Ovary (tissue), 9 donors: Measurements from ENCODE around the gene DIP2C. TPM values are rescaled to one million over a fixed set of nuclear protein-coding genes. Genes with fewer than 3 reads are reported as not detected.
A peak's percentile ranks its signal among the peaks of the same experiment; 100 is the strongest.
"Not testable (repeated sequence)": the region's sequence is repeated elsewhere in the genome, so short reads cannot be mapped to it uniquely, and the experiment has no call there.

Experiments
- DNase-seq, 5 donors: peaks; one replicate each; pipeline ENCODE4 v3.0.0-alpha.2; 2019 to 2020
- H3K27ac ChIP-seq, 2 donors: fragments of 200-600 bp; one replicate each; pipeline versions ENCODE4 v1.5.1 to v1.8.0; 2019 to 2022
- H3K27me3 ChIP-seq: fragments of 200-600 bp; one replicate; pipeline ENCODE4 v1.8.0; 2022
- H3K36me3 ChIP-seq: fragments of 200-600 bp; sonication (generic); one replicate; pipeline ENCODE4 v1.5.1; 2019
- H3K4me1 ChIP-seq: one replicate; pipeline ENCODE4 v1.8.1; 2013; ENCODE audit warnings: mild to moderate bottlenecking, moderate library complexity; ENCODE audit not compliant: insufficient read depth
- H3K4me3 ChIP-seq: fragments of 200-600 bp; sonication (generic); one replicate; pipeline ENCODE4 v1.5.1; 2017
- H3K9me3 ChIP-seq, 2 donors: fragments of 200-600 bp in 1 of 2; sonication (generic) in 1 of 2; one replicate each; pipeline versions ENCODE4 v1.5.1 to v1.8.1; 2013 to 2019; ENCODE audit warnings: mild to moderate bottlenecking in 1 of 2, moderate library complexity in 1 of 2
- CTCF ChIP-seq, 3 donors: fragments of 450-650 bp in 2 of 3; fragments of 200-600 bp in 1 of 3; IDR thresholded peaks; one replicate each; pipeline versions ENCODE4 v1.5.1 to v1.8.0; 2016 to 2022; ENCODE audit warnings: antibody characterized with exemption in 3 of 3, mild to moderate bottlenecking in 1 of 3
- EP300 ChIP-seq: sonication (generic); formaldehyde crosslinking; IDR thresholded peaks from one replicate; pipeline ENCODE4 v1.6.1; 2017; ENCODE audit warnings: antibody characterized with exemption
- POLR2A ChIP-seq: fragments of 450-650 bp; IDR thresholded peaks from one replicate; pipeline ENCODE4 v1.6.1; 2017; ENCODE audit warnings: antibody characterized with exemption, mild to moderate bottlenecking, moderate library complexity
- WGBS, 3 donors: extraction: QIAGEN DNeasy Blood & Tissue Kit in 1 of 3; methylation state at CpG; one replicate each; pipeline versions ENCODE4 v1.1.5 to v1.1.7; 2013 to 2017; 5-methylcytosine and 5-hydroxymethylcytosine counted together
- intact Hi-C, 4 donors: fragments of 100-400 bp; cut with DNase I; formaldehyde crosslinking; loops; one replicate each; pipeline versions ENCODE4 v1.11.0 to v1.15.1; 2022 to 2023
- polyA plus RNA-seq, 2 donors: library from polyadenylated mRNA; stranded (reverse); fragments of 200-250 nt in 1 of 2; fragments of 350-450 nt in 1 of 2; fragmentation: Illumina TruSeq in 1 of 2; extraction: RNeasy Lipid Tissue Mini Kit (QIAGEN cat#74804) in 1 of 2; gene quantifications; one replicate each; pipeline ENCODE4 v1.2.3, GENCODE V29; 2013 to 2014
- total RNA-seq, 7 donors: library from RNA; depleted of rRNA in 2 of 7; stranded (reverse); fragments of >200 nt in 2 of 7; fragmentation: NEBNext Ultra II Directional in 3 of 7; extraction: Animal tissue kit (Norgen Biotek cat#: 25700) in 3 of 7; gene quantifications; one replicate each; pipeline versions ENCODE4 v1.1.0 to v1.2.4, GENCODE V29; 2016 to 2023
- donor health status: DM: no; HTN: no; CAD: no; lungs with moderate emphysema.
- donor health status: DM: no; HTN: no; CAD: no.
- donor health status: Bipolar disorder and iron deficiency.
- donor health status: DM: yes; HTN: yes; CAD: no.
- donor health status: DM: no; HTN: no; CAD: no.
- donor health status: DM: yes; HTN: yes; CAD: no.

DIP2C gene
- total and polyA plus RNA-seq, 9 donors = 10.1 to 29.4 (median 22.2) TPM

DNA sequence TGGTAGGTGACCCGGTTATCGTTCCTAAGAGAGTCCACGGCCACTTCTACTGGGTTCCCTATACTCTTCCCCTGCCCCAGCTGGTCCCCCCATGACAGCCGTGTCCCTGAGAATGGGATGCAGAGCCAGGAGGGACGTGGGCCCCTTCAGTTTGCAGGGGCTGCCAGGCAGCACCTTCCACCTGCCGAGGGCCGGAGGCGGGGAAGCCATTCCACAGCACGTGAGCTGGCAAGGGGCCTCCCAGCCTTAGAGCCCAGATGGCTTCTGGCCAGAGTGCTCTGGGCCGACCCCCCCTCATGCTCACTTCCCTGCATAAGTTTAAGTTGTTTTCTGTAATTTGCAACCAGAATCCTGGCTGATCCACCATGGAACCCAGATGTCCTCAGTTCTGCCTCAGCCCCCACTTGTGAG is 39.0 kb downstream of the DIP2C start:
- Histone ChIP-seq H3K36me3 (no peaks in the 10 kb centered on the region), H3K27me3 (no peaks in the 10 kb centered on the region), H3K4me1 (peaks cover 18% of the 10 kb centered on the region), H3K9me3 (no peaks in the 10 kb centered on the region), H3K4me3 (peak overlapping the region; percentile 36), H3K27ac (peak overlapping the region; percentile 15 to 52)
- intact Hi-C loops = no loop called here
- DNase-seq = peak; percentile 48 to 77 (median 59)
- WGBS, 3 donors = 24 to 52% (median 35%) methylated on average over 10 of the region's 10 CpGs
- TF ChIP-seq EP300 (no peak), CTCF (IDR thresholded peaks at IDR 0.05) (no peak), POLR2A (no peak)

DNA sequence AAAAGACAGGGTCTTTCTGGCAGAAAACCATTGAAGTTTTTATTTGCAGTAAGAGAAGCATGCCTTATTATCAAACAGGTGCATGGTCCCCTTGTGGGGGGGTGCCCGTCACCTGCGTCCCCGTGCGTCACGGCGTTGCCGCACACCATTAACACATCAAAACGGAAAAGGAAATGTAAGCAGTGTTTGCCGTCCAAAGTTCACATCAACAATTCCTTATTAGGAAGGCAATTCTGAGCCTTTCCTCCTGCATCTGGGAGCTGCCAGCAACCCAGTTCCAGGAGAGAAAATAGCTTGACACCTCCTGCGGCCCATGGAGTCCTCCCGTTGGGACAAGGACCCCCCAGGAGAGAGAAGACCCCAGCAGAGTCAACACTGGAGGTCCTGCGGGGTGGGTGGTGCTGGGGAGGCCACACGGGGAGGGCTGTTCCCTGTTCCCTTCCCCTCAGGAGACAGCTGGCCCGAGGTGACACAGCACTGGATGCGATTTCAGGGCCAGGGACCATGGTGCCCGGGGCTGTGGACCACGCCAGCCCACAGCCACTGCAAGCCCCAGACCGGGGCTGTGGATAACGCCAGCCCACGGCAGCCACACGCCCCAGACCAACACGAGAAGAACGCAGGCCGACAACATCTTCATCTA is 39.5 kb downstream of the DIP2C start:
- DNase-seq = peak in 4 of 5 donors; percentile 47 to 72 (median 52)
- 18 to 41% (median 28%) methylated on average over 24 of the region's 24 CpGs for WGBS, 3 donors
- no peaks in the 10 kb centered on the region for H3K36me3 ChIP-seq
- peaks cover 0 to 2% of the 10 kb centered on the region in 2 donors for H3K9me3 ChIP-seq
- H3K4me3 ChIP-seq = peak overlapping the region; percentile 36
- peak overlapping the region in 1 of 2 donors; percentile 52 for H3K27ac ChIP-seq
- intact Hi-C loops = no loop called here
- H3K27me3 ChIP-seq = no peaks in the 10 kb centered on the region
- peaks cover 17% of the 10 kb centered on the region for H3K4me1 ChIP-seq
- TF ChIP-seq POLR2A = no peak

GRCh38 chr10:649445-649797 is 40.0 kb downstream of the DIP2C start:
- H3K27me3 ChIP-seq = no peaks in the 10 kb centered on the region
- TF ChIP-seq POLR2A (no peak), EP300 (no peak), CTCF (IDR thresholded peaks at IDR 0.05) (no peak)
- 75 to 81% (median 75%) methylated on average over 4 of the region's 4 CpGs for WGBS, 3 donors
- DNase-seq = no peak
- intact Hi-C loops = no loop called here
- H3K4me3 ChIP-seq = no peak overlapping the region
- no peaks in the 10 kb centered on the region for H3K36me3 ChIP-seq
- peaks cover 0 to 4% of the 10 kb centered on the region in 2 donors for H3K9me3 ChIP-seq
- peaks cover 16% of the 10 kb centered on the region for H3K4me1 ChIP-seq
- peak overlapping the region in 1 of 2 donors; percentile 8 for H3K27ac ChIP-seq

- H3K27me3 ChIP-seq, intact Hi-C loops, H3K4me3 ChIP-seq, H3K9me3 ChIP-seq, H3K36me3 ChIP-seq, H3K27ac ChIP-seq: not testable (repeated sequence)
- WGBS, 3 donors = 91 to 98% (median 95%) methylated on average over 15 of the region's 15 CpGs
- peaks cover 16% of the 10 kb centered on the region for H3K4me1 ChIP-seq
- DNase-seq = peak in 1 of 5 donors; percentile 6
These were observed 42.4 kb downstream of the DIP2C start for GRCh38 chr10:647019-647418.

DNA sequence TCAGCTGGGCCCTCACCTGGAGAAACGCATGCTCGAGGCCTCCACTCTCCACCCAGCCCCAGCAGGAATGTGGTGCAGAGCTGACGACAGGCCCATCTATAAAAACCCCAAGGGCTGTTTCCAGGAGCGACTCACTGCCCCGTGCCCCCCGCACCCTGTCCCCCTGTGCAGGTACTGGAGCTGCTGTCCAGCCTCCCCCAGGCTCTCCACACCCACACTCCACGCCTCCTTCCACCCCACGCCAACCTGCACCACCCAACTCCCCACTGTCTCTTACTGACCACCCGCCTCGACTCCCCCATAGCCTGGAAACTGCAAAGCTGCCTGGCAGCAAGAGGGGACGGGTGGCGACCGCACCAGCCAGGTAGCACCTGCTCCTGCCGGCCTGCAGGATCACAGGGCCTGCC is 43.3 kb downstream of the DIP2C start:
- Histone ChIP-seq H3K4me1 (peaks cover 15% of the 10 kb centered on the region), H3K27me3 (no peaks in the 10 kb centered on the region), H3K4me3 (no peak overlapping the region), H3K27ac (no peak overlapping the region), H3K36me3 (no peaks in the 10 kb centered on the region), H3K9me3 (peaks cover 0 to 4% of the 10 kb centered on the region in 2 donors)
- intact Hi-C loops = no loop called here
- DNase-seq = peak in 1 of 5 donors; percentile 29
- no peak for TF ChIP-seq EP300
- TF ChIP-seq CTCF (IDR thresholded peaks at IDR 0.05) = no peak
- TF ChIP-seq POLR2A = no peak
- 90 to 92% (median 92%) methylated on average over 14 of the region's 14 CpGs for WGBS, 3 donors
